Cardiac fibroblast (primary cell): ENCODE results near the gene TTYH1.

Experiments
- DNase-seq, 2 donors: peaks; one replicate each; pipeline versions ENCODE4 v3.0.0 to v3.0.0-alpha.2; 2010; ENCODE audit warnings: low read depth in 2 of 2
- H3K4me3 ChIP-seq, 2 donors: replicated peaks in 1 of 2; 1 replicate in 1 of 2; 2 replicates in 1 of 2; pipeline ENCODE4 v1.5.1; 2011; ENCODE audit warnings: low read depth in 2 of 2, low read length in 2 of 2, mild to moderate bottlenecking in 2 of 2, moderate library complexity in 1 of 2
- CTCF ChIP-seq: IDR thresholded peaks from one replicate; pipeline ENCODE4 v1.5.1; 2011; ENCODE audit warnings: low read depth, mild to moderate bottlenecking, low read length, inconsistent platforms

TTYH1 gene

GRCh38 chr19:54453921-54454780 lies 38.9 kb downstream of the TTYH1 start:
- no peak for TF ChIP-seq CTCF
- no peak overlapping the region for H3K4me3 ChIP-seq
- DNase-seq: no peak

GRCh38 chr19:54454781-54455675 lies 39.8 kb downstream of the TTYH1 start:
- H3K4me3 ChIP-seq: no peak overlapping the region
- TF ChIP-seq CTCF: no peak
- no peak for DNase-seq

GRCh38 chr19:54455786-54456422 lies 40.6 kb downstream of the TTYH1 start:
- H3K4me3 ChIP-seq: no peak overlapping the region
- TF ChIP-seq CTCF: no peak
- no peak for DNase-seq

- no peak for TF ChIP-seq CTCF
Measured at GRCh38 chr19:54456423-54457373, 41.4 kb downstream of the TTYH1 start.

GRCh38 chr19:54457773-54458647 lies 42.7 kb downstream of the TTYH1 start:
- TF ChIP-seq CTCF: no peak
- no peak for DNase-seq
- no peak overlapping the region for H3K4me3 ChIP-seq

More at GRCh38 chr19:54456423-54457373, 41.4 kb downstream of the TTYH1 start:
- DNase-seq: no peak
- no peak overlapping the region for H3K4me3 ChIP-seq
